ENCODE data around the gene KRTAP1-4. TPM values are rescaled to one million over a fixed set of nuclear protein-coding genes. Genes with fewer than 3 reads are reported as not detected.
"Not testable (repeated sequence)": the region's sequence is repeated elsewhere in the genome, so short reads cannot be mapped to it uniquely, and the experiment has no call there.

Gene KRTAP1-4
- total RNA-seq, 1 experiment from 2014 or later, result not detected

DNA sequence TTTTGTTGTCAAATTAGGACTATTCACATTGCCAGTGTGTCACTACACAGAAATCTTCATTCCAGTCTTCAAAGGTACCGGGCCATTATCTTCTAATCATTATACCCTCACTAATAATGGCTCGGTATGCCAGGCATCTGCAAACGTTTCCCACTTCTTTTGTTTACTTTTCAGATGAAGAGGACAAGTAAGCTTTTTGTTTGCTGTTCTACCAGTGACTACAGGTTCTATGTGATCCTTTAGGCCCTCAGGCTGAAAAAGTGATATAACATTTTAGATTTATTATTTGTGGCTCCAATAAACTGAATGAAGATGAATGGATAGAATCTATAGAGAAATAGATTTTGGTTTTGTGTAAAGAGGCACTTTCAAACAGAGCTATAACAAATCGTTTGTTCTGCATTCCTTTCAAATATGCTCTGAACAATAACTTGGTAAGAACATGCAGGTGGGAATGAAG is 20.7 kb downstream of the KRTAP1-4 start:
- Histone ChIP-seq H3K27me3 (replicated peaks) (no peaks in the 10 kb centered on the region), H3K4me3 (no peak overlapping the region), H3K4me1 (replicated peaks) (no peaks in the 10 kb centered on the region), H3K27ac (no peak overlapping the region), H3K9me3 (replicated peaks) (no peaks in the 10 kb centered on the region), H3K36me3 (no peaks in the 10 kb centered on the region)
- DNase-seq (ENCODE audit: low read depth in 1 of 2, low spot score in 2 of 2), result no peak

DNA sequence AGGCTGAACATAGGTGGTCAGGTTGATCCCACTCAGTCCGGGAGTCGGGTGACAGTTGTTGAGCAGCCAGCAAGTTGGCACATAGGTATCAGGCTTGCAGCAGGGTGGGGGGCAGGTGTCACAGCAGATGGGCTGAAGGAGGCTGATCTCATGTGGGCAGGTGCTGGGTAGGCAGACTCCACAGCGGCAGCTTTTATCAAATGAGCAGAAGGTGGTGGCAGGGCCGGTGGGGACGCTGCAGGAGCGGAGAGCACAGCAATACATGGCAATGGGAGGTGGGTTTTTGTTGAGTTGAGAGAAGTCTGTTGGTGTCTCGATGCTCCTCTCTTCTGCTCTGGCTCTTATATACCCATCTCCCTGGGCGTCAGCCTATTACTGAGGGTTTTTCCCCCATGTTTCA is 21.2 kb downstream of the KRTAP1-4 start, which contains the start of gene KRTAP3-1:
Gene KRTAP3-1 (minus strand): TSS at position 318 of the 400 bp plus-strand sequence. CDS start 54 bp downstream, at position 264.
- DNase-seq (ENCODE audit: low read depth in 1 of 2, low spot score in 2 of 2), result no peak
- H3K9me3 ChIP-seq (replicated peaks), result no peaks in the 10 kb centered on the region
- no peak within 1 kb of the TSS for H3K4me3 ChIP-seq
- H3K4me1 ChIP-seq (replicated peaks), result no peaks in the 10 kb centered on the region
- H3K27me3 ChIP-seq (replicated peaks), result no peaks in the 10 kb centered on the region
- H3K36me3 ChIP-seq, result no peaks in the 10 kb centered on the region
- no peak within 1 kb of the TSS for H3K27ac ChIP-seq

DNA sequence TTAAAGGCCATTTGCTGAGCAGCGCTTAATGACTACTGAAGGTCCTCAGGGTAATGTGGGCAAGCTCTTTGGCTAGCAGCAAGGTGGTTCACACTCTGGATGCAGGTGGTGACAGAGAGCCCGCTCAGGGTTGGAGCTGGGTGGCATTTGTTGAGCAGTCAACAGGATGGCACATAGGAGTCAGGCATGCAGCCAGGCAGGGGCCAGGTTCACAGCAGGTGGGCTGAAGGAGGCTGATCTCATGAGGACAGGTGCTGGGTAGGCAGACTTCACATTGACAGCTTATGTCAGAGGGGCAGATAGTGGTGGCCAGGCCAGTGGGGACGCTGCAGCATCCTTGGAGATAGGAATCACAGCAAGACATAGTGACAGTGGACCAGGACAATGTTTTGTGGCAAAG is 25.6 kb downstream of the KRTAP1-4 start:
- Histone ChIP-seq H3K27me3 (replicated peaks) (no peaks in the 10 kb centered on the region), H3K4me1 (replicated peaks) (peaks cover 3% of the 10 kb centered on the region; the same call in 1 of the 2 replicates)
- DNase-seq (ENCODE audit: low read depth in 1 of 2, low spot score in 2 of 2), result no peak

DNA sequence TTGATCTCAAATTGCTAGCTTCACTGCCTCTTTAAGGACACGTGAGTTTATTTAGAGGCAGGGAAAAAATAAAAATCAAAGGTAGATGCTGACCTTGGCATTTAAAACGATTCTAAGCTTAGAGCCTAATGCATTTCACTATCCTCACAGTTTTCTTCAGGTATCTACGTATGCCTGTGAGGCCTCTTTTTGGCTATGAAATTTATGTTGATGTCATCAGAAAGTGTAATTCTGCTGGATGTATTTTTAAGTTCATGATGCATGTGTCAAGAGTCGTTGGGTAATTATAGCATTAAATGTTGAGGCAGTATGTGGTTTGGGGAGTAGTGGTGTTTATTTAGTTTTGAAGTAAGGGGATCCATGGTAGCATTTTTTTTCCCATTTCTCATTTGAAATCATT is 26.1 kb downstream of the KRTAP1-4 start:
- H3K4me1 ChIP-seq (replicated peaks), result peaks cover 3% of the 10 kb centered on the region; the same call in 1 of the 2 replicates
- no peak for DNase-seq (ENCODE audit: low read depth in 1 of 2, low spot score in 2 of 2)
- H3K4me3 ChIP-seq, result no peak overlapping the region
- H3K9me3 ChIP-seq (replicated peaks), result no peaks in the 10 kb centered on the region
- no peaks in the 10 kb centered on the region for H3K36me3 ChIP-seq
- no peaks in the 10 kb centered on the region for H3K27me3 ChIP-seq (replicated peaks)
- H3K27ac ChIP-seq, result no peak overlapping the region

More for the DNA sequence above, 25.6 kb downstream of the KRTAP1-4 start:
- Histone ChIP-seq H3K27ac (no peak overlapping the region), H3K4me3 (no peak overlapping the region), H3K36me3 (no peaks in the 10 kb centered on the region), H3K9me3 (replicated peaks) (no peaks in the 10 kb centered on the region)

DNA sequence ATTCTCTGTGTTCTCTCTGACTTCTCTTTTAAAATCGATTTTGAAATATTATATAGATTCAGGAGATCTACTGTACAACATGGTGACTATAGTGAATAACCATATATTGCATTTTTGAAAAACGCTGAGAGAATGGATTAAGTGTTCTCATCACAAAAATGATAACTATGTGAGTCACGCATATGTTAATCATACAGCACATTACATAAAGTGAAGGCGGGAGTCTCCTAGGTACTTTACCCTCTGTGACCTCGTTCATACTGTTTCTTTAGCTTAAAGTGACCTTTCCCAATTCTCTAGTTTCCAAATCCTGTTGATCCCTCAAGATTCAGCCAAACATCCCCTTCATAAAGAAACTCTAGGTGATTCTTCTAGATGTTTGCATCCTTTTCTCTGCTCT is 27.2 kb downstream of the KRTAP1-4 start:
- Histone ChIP-seq H3K27me3 (replicated peaks) (no peaks in the 10 kb centered on the region), H3K36me3 (no peaks in the 10 kb centered on the region), H3K9me3 (replicated peaks) (no peaks in the 10 kb centered on the region), H3K4me3 (no peak overlapping the region), H3K27ac (no peak overlapping the region), H3K4me1 (replicated peaks) (peaks cover 3% of the 10 kb centered on the region; the same call in 1 of the 2 replicates)
- DNase-seq (ENCODE audit: low read depth in 1 of 2, low spot score in 2 of 2), result no peak

DNA sequence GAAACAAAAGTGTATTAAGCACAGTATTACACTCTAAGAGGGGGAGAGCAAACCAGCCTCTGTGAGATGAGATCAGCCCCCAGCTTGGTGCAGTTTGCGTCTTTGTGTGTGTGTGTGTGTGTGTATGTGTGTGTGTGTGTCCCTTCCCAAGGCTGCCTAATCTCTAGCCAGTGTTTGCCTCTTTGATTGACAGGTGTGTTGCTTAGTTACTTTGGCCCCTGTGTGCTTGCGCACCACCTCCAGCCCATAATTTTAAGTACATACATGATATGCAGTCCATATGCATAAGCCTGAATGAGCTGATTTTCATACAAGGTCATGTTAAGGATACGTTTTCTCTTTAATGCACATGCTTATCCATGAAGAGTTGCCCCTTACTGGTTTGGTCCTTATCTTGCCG is 28.2 kb downstream of the KRTAP1-4 start:
- Histone ChIP-seq H3K27ac (no peak overlapping the region), H3K36me3 (no peaks in the 10 kb centered on the region), H3K4me1 (replicated peaks) (peaks cover 10% of the 10 kb centered on the region), H3K27me3 (replicated peaks) (no peaks in the 10 kb centered on the region), H3K9me3 (replicated peaks) (no peaks in the 10 kb centered on the region), H3K4me3 (no peak overlapping the region)
- no peak for DNase-seq (ENCODE audit: low read depth in 1 of 2, low spot score in 2 of 2)

DNA sequence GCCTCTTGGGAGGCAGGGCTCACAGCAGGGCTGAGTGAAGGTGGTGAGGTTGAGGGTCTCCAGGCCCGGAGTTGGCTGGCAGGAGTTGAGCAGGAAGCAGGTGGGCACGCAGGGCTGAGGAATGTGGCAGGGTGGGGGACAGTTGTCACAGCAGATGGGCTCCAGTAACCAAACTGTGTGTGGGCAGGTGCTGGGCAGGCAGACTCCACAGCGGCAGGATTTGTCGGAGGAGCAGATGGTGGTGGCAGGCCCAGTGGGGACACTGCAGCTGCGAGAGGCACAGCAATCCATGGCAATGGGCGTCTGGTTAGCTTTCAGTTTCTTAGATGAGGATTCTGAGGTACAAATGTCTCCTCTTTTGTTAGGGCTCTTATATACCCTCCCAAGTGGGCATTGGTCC is 30.4 kb downstream of the KRTAP1-4 start, which contains the start of gene KRTAP3-2:
Gene KRTAP3-2 (minus strand): TSS at position 344 of the 400 bp plus-strand sequence. CDS start 53 bp downstream, at position 291.
- H3K27ac ChIP-seq; DNase-seq (ENCODE audit: low read depth in 1 of 2, low spot score in 2 of 2); H3K9me3 ChIP-seq (replicated peaks); H3K4me3 ChIP-seq; H3K27me3 ChIP-seq (replicated peaks); H3K36me3 ChIP-seq: not testable (repeated sequence)
- H3K4me1 ChIP-seq (replicated peaks), result peaks cover 10% of the 10 kb centered on the region

DNA sequence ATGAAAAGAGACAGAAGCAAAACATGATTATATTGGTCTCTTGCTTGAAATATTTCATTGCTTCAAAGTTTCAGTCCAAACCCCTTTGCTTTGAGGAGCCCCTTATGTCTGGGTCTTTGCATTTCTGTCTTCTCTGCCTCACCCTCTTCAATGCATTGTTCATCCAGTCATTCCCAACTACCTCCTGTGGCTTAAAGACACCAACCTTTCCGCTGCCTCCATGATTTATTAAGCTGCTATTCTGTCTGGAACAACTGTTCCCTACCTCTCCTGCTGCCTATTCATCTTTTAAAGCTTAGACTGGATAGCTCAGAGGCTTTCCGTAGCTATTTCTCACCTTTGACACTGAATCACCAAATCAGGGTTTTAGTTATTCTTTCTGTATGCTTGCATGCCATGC is 32.6 kb downstream of the KRTAP1-4 start:
- Histone ChIP-seq H3K4me1 (replicated peaks) (peaks cover 7% of the 10 kb centered on the region; the same call in 1 of the 2 replicates), H3K9me3 (replicated peaks) (0 out of 2 replicates have a peak, but pooled peaks cover 2% of the 10 kb centered on the region), H3K27me3 (replicated peaks) (no peaks in the 10 kb centered on the region), H3K4me3 (no peak overlapping the region), H3K27ac (no peak overlapping the region), H3K36me3 (no peaks in the 10 kb centered on the region)
- DNase-seq (ENCODE audit: low read depth in 1 of 2, low spot score in 2 of 2), result no peak

DNA sequence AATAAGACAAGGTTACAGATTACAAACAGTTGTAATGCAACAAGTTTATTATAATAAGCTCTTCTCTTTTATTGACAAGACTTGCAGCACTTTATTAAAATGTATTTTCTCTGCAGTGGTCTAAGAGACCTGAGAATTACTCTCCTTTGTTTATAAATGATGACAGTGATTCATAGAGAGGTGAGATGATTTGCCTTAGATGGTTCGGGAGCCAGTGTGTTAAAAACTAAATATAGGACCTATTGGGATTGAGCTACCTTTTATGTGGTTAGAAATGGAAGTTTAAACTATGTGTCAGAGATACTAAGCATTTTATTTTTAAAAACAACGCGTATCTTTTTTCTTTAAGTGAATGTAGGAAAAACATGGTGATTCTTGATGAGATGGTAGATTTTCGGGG is 33.2 kb downstream of the KRTAP1-4 start:
- H3K9me3 ChIP-seq (replicated peaks), result 0 out of 2 replicates have a peak, but pooled peaks cover 4% of the 10 kb centered on the region
- H3K4me3 ChIP-seq, result no peak overlapping the region
- DNase-seq (ENCODE audit: low read depth in 1 of 2, low spot score in 2 of 2), result no peak
- H3K27ac ChIP-seq, result no peak overlapping the region
- no peaks in the 10 kb centered on the region for H3K36me3 ChIP-seq
- H3K4me1 ChIP-seq (replicated peaks), result peaks cover 7% of the 10 kb centered on the region; the same call in 1 of the 2 replicates
- no peaks in the 10 kb centered on the region for H3K27me3 ChIP-seq (replicated peaks)

DNA sequence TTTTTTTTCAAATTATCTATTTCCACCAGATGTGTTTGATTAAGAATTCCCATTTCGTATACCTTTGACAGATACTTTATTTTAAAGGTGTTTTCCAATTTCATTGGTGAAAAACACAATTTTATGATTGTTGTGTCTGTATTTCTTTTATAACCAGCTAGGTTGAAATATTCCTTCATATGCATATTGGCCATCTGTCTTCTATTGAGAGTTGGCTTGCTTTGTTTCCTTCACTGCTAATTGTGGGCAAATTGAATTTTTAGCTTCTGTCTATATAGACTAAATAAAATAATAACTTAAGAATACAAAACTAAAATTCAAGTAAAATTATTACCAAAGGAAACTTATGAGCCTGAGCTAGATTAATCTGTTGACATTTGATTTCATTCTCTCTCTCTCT is 34.9 kb downstream of the KRTAP1-4 start:
- peaks cover 7% of the 10 kb centered on the region; the same call in 1 of the 2 replicates for H3K4me1 ChIP-seq (replicated peaks)
- H3K27ac ChIP-seq, result no peak overlapping the region
- no peaks in the 10 kb centered on the region for H3K27me3 ChIP-seq (replicated peaks)
- no peaks in the 10 kb centered on the region for H3K36me3 ChIP-seq
- DNase-seq (ENCODE audit: low read depth in 1 of 2, low spot score in 2 of 2), result no peak
- H3K9me3 ChIP-seq (replicated peaks), result 0 out of 2 replicates have a peak, but pooled peaks cover 4% of the 10 kb centered on the region
- H3K4me3 ChIP-seq, result no peak overlapping the region

DNA sequence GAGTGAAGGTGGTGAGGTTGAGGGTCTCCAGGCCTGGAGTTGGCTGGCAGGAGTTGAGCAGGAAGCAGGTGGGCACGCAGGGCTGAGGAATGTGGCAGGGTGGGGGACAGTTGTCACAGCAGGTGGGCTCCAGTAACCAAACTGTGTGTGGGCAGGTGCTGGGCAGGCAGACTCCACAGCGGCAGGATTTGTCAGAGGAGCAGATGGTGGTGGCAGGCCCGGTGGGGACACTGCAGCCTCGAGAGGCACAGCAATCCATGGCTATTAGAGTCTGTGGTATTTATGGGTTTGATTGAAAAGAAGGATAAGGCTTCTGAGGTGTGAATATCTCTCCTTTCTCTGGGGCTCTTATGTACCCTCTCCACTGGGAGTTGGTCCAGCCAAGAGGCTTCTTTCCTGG is 36.2 kb downstream of the KRTAP1-4 start, which contains the start of gene KRTAP3-3:
Gene KRTAP3-3 (minus strand): TSS at position 326 of the 400 bp plus-strand sequence. CDS start 67 bp downstream, at position 259.
- H3K36me3 ChIP-seq, result no peaks in the 10 kb centered on the region
- no peaks in the 10 kb centered on the region for H3K27me3 ChIP-seq (replicated peaks)
- peaks cover 7% of the 10 kb centered on the region; the same call in 1 of the 2 replicates for H3K4me1 ChIP-seq (replicated peaks)
- DNase-seq (ENCODE audit: low read depth in 1 of 2, low spot score in 2 of 2), result no peak
- no peak within 1 kb of the TSS for H3K4me3 ChIP-seq
- 0 out of 2 replicates have a peak, but pooled peaks cover 4% of the 10 kb centered on the region for H3K9me3 ChIP-seq (replicated peaks)
- H3K27ac ChIP-seq, result no peak within 1 kb of the TSS

DNA sequence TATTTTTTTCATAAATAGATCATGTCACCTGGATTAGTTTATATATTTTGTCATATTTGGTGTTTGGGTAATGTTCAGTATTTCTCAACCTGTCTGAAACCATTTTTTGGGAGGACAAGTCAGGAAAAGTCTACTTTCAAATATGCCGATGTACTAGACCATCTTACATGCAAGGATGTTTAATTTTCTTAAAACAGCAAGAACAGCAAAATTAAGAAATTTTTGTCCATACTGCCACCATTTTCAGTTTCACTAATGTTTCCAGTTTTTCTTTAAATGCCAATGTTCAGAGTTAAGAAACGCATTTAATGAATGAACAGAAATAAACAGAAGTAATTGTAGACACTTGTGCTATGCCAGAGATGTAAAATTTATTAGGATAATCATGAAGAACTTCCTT is 36.9 kb downstream of the KRTAP1-4 start:
- peaks cover 7% of the 10 kb centered on the region; the same call in 1 of the 2 replicates for H3K4me1 ChIP-seq (replicated peaks)
- no peak overlapping the region for H3K27ac ChIP-seq
- 0 out of 2 replicates have a peak, but pooled peaks cover 4% of the 10 kb centered on the region for H3K9me3 ChIP-seq (replicated peaks)
- no peak overlapping the region for H3K4me3 ChIP-seq
- no peaks in the 10 kb centered on the region for H3K27me3 ChIP-seq (replicated peaks)
- DNase-seq (ENCODE audit: low read depth in 1 of 2, low spot score in 2 of 2), result no peak
- no peaks in the 10 kb centered on the region for H3K36me3 ChIP-seq

DNA sequence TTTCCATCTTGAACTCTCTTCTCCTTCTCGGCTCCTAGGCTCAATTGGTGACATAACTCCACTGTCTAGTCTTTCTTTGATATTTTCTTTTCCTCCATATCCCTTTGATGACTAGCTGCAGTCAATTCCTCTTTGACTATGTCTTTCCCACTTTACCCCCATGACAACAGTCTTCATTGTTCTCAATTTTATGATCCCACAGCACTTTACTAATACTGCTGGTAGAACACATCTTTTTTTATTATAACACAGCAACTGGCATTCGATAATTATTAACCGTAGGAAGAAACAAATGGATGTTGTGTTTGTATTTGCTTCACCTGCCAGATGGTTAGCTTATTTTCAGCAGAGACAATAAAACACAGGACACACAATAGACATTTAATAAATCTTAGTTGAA is 37.3 kb downstream of the KRTAP1-4 start:
- no peak for DNase-seq (ENCODE audit: low read depth in 1 of 2, low spot score in 2 of 2)
- Histone ChIP-seq H3K27me3 (replicated peaks) (no peaks in the 10 kb centered on the region), H3K4me3 (no peak overlapping the region), H3K9me3 (replicated peaks) (0 out of 2 replicates have a peak, but pooled peaks cover 4% of the 10 kb centered on the region), H3K36me3 (no peaks in the 10 kb centered on the region), H3K4me1 (replicated peaks) (peaks cover 7% of the 10 kb centered on the region; the same call in 1 of the 2 replicates), H3K27ac (no peak overlapping the region)

DNA sequence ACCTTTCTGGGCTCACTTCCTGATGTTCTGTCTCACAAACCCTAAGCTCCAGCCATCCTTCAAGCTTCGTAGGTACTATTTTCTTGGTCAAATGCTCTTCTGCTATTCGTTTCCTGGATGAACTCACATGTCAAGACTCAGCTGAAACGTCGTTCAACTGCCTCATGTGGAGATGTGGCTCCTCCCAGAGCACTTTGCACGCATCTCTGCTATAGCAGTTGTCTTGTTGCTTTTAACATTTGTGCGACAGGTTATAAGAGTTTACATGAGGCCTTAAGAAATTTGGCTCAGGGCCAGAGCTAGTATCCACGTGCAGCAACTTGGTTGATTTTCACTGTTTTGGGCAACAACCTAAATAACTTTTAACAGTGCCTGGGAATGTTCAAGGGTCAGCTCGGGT is 43.1 kb downstream of the KRTAP1-4 start:
- H3K4me1 ChIP-seq (replicated peaks), result no peaks in the 10 kb centered on the region
- DNase-seq (ENCODE audit: low read depth in 1 of 2, low spot score in 2 of 2), result no peak

More for the DNA sequence above, 43.1 kb downstream of the KRTAP1-4 start:
- H3K9me3 ChIP-seq (replicated peaks), result no peaks in the 10 kb centered on the region
- no peak overlapping the region for H3K27ac ChIP-seq
- no peaks in the 10 kb centered on the region for H3K27me3 ChIP-seq (replicated peaks)
- no peak overlapping the region for H3K4me3 ChIP-seq
- no peaks in the 10 kb centered on the region for H3K36me3 ChIP-seq

All from SJSA1 (cell line).